Smooth muscle cell of the pulmonary artery (primary cell): ENCODE measurements around the gene ADM2. TPM values are rescaled to one million over a fixed set of nuclear protein-coding genes. Genes with fewer than 3 reads are reported as not detected.

Experiments used
- total RNA-seq: library from RNA; depleted of rRNA; stranded (reverse); fragments of >200 nt; gene quantifications from 2 replicates; pipeline ENCODE4 v1.2.3, GENCODE V29; 2014

Gene ADM2, protein sequence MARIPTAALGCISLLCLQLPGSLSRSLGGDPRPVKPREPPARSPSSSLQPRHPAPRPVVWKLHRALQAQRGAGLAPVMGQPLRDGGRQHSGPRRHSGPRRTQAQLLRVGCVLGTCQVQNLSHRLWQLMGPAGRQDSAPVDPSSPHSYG
- total RNA-seq: 3.5 and 7.9 TPM in 2 replicates

DNA sequence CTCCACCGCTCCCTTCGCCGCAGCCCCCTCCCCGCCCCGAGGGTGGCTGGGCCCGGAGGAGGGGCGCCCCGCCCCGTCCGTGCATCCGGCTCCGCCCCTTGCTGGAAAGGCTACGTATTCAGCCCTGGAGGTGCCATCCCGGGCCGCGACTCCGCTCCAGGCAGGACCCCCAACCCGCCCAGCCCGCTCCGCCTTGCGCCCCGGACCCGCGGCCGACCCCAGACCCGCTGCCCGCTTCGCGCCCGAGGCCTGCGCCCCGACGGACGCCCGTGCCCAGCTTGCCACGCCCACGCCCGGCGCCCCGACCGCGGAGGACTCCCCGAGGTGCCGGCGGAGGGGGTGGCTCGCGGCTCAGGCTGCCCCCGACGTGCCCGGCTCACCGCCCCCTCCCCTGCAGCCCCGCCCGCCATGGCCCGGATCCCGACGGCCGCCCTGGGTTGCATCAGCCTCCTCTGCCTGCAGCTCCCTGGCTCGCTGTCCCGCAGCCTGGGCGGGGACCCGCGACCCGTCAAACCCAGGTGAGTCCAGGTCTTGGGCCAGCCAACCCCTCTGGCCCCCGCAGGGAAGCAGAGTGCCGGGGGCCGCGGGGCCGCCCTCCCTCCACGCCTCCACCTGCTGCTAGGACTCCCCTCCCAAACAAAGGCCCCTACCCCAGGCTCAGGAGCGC, at the start of gene ADM2:
ADM2 (plus strand) TSS at position 104 of the 667 bp plus-strand sequence; CDS start at position 409, 305 bp downstream.

DNA sequence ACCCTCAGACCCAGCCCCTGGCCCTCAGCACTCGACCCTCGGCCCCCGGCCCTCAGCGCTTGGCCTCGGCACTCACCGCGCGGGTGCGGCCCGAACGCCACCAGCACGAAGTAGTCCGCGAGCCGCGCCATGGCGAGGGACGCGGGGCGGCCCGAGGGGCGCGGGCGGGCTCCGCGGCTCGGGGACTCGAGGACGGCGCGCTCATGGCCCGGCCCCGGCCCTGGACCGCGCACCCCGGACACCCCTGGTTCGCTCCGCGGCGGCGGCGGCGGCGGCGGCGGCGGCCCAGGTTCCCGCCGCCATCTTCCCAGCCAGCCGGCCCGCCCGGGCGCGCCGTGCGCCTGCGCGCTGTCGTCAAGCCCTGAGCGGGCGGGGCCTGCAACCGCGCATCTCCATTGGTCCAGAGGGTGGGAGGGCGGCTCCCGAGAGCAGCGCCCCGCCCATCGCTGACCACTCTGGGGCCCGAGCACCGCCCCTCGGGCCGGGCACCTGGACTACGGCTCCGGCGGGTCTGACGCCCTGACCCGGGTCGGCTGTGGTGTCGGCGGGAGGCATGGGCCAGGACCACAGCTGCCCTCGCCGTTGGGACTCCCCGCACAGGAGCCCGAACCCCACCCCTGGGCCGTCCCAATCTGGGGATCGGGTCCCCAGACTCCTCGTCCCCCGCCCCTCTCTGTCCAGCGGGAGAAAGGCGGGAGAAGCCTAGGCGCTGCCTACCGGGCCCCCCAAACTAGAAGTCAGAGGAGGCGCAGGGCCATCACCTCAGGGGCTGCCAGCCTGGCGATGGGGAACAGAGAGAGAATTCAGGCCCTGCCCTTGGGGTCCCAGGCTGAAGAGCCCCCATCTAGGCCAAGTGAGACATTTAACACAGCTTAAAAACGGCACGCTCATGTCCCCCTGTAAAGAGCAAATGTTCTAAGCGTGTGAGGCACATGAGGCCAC, 6.4 kb upstream of the ADM2 start, which contains the start of gene SBF1:
SBF1 (minus strand) TSS at position 326 of the 942 bp plus-strand sequence; CDS start at position 131, 195 bp downstream.

DNA sequence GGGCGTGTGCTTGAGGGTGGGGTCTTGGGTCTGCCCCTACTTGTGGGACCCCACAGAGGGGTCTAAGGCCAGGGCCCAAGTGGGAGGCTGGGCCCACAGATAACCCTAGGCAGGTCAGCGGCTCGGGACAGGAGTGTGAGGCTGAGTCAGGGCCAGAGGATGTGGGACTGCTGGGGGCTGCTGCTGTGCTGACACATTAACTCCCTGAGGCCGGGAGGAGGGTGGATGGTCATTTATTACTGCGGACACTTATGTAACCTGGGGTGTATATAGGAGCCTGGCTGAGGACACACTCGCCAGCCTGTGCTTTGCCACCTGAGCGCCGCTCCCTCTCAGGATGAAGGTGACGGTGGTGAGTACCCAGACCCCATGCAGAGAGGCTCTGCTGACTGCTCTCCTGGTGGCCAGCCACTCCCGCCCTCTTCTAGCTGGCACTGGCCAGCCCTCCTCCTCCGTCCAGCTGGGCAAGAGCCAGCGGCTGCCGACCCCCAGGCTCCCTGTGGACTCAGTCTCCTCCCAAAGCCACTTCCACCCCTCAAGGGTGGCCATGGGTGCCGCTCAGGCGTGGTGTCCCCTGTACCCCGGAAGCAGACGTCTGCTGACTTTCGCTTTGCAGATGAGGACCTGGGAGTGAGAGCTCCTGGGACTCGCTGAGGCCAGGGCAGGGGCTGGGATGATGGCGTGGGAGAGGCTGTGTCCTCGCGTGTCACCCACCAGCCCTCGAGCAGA, 5.4 kb downstream of the ADM2 start, which contains the start of gene MIOX:
MIOX (plus strand) TSS at position 299 of the 729 bp plus-strand sequence; CDS start at position 338, 39 bp downstream.

DNA sequence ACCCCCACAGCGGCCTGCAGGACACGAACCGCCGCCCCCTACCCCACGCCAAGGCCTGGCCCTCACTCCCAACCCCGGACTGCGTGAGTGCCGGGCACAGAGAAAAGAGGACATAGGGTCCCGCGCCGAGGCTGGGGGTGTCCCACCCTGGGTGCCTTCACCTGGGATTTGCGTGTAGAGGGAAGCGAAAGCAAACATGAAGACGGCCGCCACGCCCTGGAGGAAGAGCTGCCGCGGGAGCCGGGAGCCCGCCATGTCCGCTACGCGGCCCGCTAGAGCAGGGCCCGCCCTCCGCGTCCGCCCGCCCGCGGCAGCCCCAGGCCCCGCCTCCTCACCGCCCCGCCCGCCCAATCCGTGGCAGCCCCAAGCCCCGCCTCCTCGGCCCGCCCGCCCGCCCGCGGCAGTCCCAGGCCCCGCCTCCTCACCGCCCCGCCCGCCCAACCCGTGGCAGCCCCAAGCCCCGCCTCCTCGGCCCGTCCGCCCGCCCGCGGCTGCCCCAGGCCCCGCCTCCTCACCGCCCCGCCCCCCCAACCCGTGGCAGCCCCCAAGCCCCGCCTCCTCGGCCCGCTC, 26.2 kb downstream of the ADM2 start, which contains the start of gene LMF2:
LMF2 (minus strand) TSS at position 282 of the 570 bp plus-strand sequence; CDS start at position 255, 27 bp downstream.

DNA sequence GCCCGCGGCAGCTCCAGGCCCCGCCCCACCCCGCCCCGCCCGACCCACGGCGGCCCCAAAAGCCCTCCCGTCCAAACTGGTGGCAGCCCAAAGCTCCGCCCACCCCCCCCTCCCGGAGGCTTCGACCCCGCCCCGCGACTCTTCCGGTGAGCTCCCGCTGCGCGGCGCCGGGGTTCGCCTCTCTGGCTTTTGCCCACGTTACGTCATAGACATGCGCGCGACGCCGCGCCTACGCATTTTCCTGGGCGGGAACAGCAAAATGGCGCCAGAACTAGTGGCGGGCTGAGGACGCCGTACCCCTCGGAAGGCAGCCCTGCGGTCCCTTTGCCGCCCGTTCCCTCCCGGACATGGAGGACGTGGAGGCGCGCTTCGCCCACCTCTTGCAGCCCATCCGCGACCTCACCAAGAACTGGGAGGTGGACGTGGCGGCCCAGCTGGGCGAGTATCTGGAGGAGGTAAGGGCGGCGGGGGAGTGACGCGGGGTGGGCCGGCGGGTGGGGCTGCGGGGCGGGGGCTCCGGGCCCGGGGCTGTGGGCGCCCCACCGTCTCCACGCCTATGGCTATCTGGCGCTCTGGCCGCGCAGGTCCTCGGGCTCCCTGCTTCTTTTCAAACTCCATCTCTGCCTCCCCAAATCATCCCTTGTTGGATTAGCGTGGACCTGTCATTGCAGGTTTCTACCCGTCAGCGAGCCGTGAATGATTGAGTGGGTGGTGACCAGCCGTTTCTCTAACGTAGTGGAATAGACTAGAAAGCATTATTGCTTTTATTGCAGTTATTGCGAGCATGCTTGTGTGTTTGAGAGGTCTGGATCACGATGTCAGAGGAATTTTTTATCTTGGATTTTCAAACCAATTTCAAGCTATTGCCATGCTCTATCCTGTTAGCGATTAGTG, 26.9 kb downstream of the ADM2 start, which contains the start of gene NCAPH2:
NCAPH2 (plus strand) TSS at position 234 of the 894 bp plus-strand sequence; CDS start at position 348, 114 bp downstream.

DNA sequence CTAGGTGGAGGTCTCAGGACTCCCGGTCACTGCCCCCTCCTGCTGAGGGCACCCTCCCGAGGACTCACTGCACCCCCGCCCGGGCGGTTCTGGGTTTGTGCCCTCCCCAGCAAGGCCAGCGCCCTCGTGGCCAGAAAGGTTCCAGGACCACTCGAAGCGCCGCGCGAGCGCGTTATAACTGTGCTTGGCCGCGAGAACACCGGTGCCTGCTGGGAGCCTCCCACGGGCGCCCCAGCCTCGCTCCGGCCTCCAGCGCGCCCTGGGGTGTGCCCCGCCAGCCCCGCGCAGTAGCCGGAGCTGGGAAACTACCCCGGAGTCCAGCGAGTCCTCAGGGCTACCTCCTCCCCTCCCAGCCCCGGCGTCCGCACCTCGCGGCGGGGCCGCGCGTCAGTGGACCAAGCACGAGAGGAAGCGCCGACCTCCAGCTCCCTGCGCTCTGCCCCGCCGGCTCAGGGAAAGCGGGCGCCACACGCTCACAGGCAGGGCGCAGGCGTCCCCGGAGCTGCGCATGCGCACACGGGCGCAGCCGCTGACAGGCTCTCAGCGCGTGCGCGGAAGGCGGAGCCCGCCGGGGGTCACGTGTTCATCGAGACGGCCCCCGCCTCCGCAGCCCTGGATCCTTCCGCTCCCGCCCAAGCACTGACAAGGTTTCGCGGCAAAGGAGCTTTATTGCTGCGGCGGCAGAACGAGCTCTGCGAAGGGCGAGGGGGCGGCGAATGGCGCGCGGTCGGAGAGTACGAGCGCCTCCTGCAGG, 43.9 kb downstream of the ADM2 start, which contains the start of gene SCO2:
SCO2 (minus strand) TSS at position 495 of the 754 bp plus-strand sequence. CDS start 1,187 bp downstream, outside the sequence.

DNA sequence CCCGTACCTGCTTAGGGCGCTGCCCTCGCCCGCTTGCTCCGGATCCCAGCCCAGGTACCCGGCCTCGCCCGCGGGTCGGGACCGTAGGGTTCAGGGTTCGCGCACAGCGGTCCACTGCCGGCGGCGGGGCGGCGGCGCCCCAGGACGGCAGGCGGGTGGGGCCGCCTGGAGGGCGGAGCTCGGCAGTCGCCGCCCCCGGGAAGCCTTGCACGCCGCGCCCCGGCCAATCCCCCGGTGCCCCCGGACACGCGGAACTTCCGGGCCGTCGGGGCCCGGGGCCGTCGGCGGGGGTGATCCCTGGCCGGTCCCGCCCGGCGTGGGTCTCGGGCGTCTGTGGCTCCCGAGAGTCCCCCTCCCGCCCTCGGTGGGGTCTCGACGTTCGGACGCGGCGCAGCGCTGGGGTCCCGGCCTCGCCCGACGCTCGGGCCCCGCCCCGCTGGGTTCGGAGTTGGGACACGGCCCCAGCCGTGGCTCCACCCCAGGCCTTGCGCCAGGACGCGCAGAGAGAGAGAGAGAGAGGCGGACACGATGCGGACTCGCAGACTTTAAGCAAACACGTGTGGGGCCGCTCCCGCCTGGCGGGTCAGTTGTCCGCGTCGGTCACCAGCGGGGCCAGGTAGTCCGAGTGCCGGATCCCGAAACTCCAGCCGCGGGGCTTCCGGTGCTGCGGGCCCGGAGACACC, 48.7 kb downstream of the ADM2 start, which contains the start of gene TYMP:
TYMP (minus strand) TSS at position 116 of the 683 bp plus-strand sequence. CDS start 303 bp downstream, outside the sequence.

Other genes with a start within 250 kb of the ADM2 start
- 27.4 and 37.1 TPM in 2 replicates for gene TUBGCP6, start 236.5 kb upstream of the ADM2 start, total RNA-seq
- gene HDAC10, start 230.3 kb upstream of the ADM2 start, total RNA-seq: 28.4 and 44.0 TPM in 2 replicates
- 11.7 and 35.3 TPM in 2 replicates for gene MAPK12, start 219.9 kb upstream of the ADM2 start, total RNA-seq
- 2.9 and 7.2 TPM in 2 replicates for gene MAPK11, start 211.2 kb upstream of the ADM2 start, total RNA-seq
- gene PLXNB2, start 173.9 kb upstream of the ADM2 start, total RNA-seq: 226 and 278 TPM in 2 replicates
- gene DENND6B, start 154.5 kb upstream of the ADM2 start, total RNA-seq: 3.3 and 4.3 TPM in 2 replicates
- 57.9 and 70.7 TPM in 2 replicates for gene PPP6R2, start 138.2 kb upstream of the ADM2 start, total RNA-seq
- gene SBF1, start 6.5 kb upstream of the ADM2 start, total RNA-seq: 88.6 and 131 TPM in 2 replicates
- 0.10 TPM in 1 of 2 replicates, not detected in the other for gene MIOX, start 5.3 kb downstream of the ADM2 start, total RNA-seq
- gene LMF2, start 26.2 kb downstream of the ADM2 start, total RNA-seq: 60.0 and 74.5 TPM in 2 replicates
- gene NCAPH2, start 26.7 kb downstream of the ADM2 start, total RNA-seq: 19.7 and 19.9 TPM in 2 replicates
- 1.2 and 1.5 TPM in 2 replicates for gene SCO2, start 44.1 kb downstream of the ADM2 start, total RNA-seq
- 15.2 and 18.5 TPM in 2 replicates for gene TYMP, start 48.5 kb downstream of the ADM2 start, total RNA-seq
- 0.39 and 0.63 TPM in 2 replicates for gene KLHDC7B, start 64.4 kb downstream of the ADM2 start, total RNA-seq
- not detected in 2 replicates for gene SYCE3, start 81.4 kb downstream of the ADM2 start, total RNA-seq
- gene CPT1B, start 96.9 kb downstream of the ADM2 start, total RNA-seq: 2.0 and 3.5 TPM in 2 replicates
- 13.7 and 15.0 TPM in 2 replicates for gene CHKB, start 101.3 kb downstream of the ADM2 start, total RNA-seq
- 0.03 and 0.07 TPM in 2 replicates for gene MAPK8IP2, start 119.2 kb downstream of the ADM2 start, total RNA-seq
- 36.3 and 48.5 TPM in 2 replicates for gene ARSA, start 146.6 kb downstream of the ADM2 start, total RNA-seq
- gene SHANK3, start 191.3 kb downstream of the ADM2 start, total RNA-seq: 0.33 and 0.59 TPM in 2 replicates